Calu3 (cell line): ENCODE measurements around the gene MEI1. TPM values are rescaled to one million over a fixed set of nuclear protein-coding genes. Genes with fewer than 3 reads are reported as not detected.

Source experiments
- BruUV-seq: library from RNA; stranded (reverse); fragments of 400-500 nt; replicated peaks from 2 replicates; lab custom pipeline; 2021; lab: Mats Ljungman, UMichigan
- CTCF ChIA-PET: fragments of 300-600 bp; sonication (Branson Sonifier 250); formaldehyde crosslinking; loops from one replicate; lab custom pipeline; 2022; ENCODE audit warnings: antibody characterized with exemption; lab: Charles Lee
- DNase-seq: peaks from one replicate; pipeline ENCODE4 v3.0.0; 2022
- H3K27ac Mint-ChIP-seq: one replicate; pipeline ENCODE4 v1.8.0; 2022; ENCODE audit warnings: mixed read lengths; ENCODE audit not compliant: unreplicated experiment
- H3K27me3 Mint-ChIP-seq: one replicate; pipeline ENCODE4 v1.8.0; 2022; ENCODE audit warnings: mixed read lengths; ENCODE audit not compliant: unreplicated experiment
- H3K36me3 Mint-ChIP-seq: one replicate; pipeline ENCODE4 v1.8.0; 2022; ENCODE audit warnings: mild to moderate bottlenecking, moderate library complexity, mixed read lengths; ENCODE audit not compliant: insufficient read depth, unreplicated experiment
- H3K4me1 Mint-ChIP-seq: one replicate; pipeline ENCODE4 v1.8.0; 2022; ENCODE audit warnings: mild to moderate bottlenecking, low read depth, mixed read lengths; ENCODE audit not compliant: unreplicated experiment
- H3K4me3 Mint-ChIP-seq: one replicate; pipeline ENCODE4 v1.8.0; 2022; ENCODE audit warnings: mild to moderate bottlenecking, low read depth, moderate library complexity, mixed read lengths; ENCODE audit not compliant: unreplicated experiment
- H3K9me3 Mint-ChIP-seq: one replicate; pipeline ENCODE4 v1.8.0; 2022; ENCODE audit warnings: low read depth, mixed read lengths; ENCODE audit not compliant: unreplicated experiment
- intact Hi-C: fragments of 100-400 bp; cut with micrococcal nuclease; formaldehyde crosslinking; loops from one replicate; pipeline ENCODE4 v1.10.0; 2022; ENCODE audit not compliant: unreplicated experiment
- total RNA-seq: library from RNA; stranded (reverse); gene quantifications from 2 replicates; pipeline ENCODE4 v1.2.3, GENCODE V29; 2022
- TF ChIP-seq, protein P1 (sequence below): fragments of 200-600 bp; IDR thresholded peaks from one replicate; pipeline ENCODE4 v1.8.0; 2022; ENCODE audit warnings: antibody characterized with exemption; ENCODE audit not compliant: unreplicated experiment

Gene MEI1
- total RNA-seq, 1 experiment from 2014 or later = 0.68 TPM

DNA sequence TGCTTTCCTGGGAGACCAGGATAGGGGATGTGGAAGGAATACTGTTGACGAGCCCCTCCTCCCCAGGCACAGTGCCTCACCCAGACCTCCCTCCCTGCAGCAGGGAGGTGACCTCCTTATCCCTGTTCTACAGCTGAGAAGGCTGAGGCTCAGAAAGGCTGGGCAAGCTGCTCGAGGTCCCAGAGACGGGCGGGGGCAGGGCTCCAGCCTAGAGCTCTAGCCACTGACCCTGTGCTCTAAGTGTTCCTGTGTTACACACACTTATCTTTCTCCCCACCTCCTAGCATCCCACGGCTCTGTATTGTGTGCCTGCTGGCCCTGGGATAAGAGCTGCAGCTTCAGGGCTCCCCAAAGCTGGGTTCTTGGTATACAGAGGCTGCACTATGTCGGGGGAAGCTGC lies 109.1 kb downstream of the MEI1 start:
- Mint-ChIP-seq H3K9me3 (no peaks in the 10 kb centered on the region), H3K27me3 (no peaks in the 10 kb centered on the region), H3K4me3 (no peak overlapping the region), H3K36me3 (peaks cover 11% of the 10 kb centered on the region), H3K27ac (no peak overlapping the region), H3K4me1 (no peaks in the 10 kb centered on the region)
- DNase-seq = no peak
- BruUV-seq = no TSS peak
- intact Hi-C loops = no loop called here
- CTCF ChIA-PET = interaction anchor here (1.3 kb wide), 1 partner anchor 62 kb away, joined by 4 read pairs; no protein-coding TSS in a partner anchor
- TF ChIP-seq, protein P1, sequence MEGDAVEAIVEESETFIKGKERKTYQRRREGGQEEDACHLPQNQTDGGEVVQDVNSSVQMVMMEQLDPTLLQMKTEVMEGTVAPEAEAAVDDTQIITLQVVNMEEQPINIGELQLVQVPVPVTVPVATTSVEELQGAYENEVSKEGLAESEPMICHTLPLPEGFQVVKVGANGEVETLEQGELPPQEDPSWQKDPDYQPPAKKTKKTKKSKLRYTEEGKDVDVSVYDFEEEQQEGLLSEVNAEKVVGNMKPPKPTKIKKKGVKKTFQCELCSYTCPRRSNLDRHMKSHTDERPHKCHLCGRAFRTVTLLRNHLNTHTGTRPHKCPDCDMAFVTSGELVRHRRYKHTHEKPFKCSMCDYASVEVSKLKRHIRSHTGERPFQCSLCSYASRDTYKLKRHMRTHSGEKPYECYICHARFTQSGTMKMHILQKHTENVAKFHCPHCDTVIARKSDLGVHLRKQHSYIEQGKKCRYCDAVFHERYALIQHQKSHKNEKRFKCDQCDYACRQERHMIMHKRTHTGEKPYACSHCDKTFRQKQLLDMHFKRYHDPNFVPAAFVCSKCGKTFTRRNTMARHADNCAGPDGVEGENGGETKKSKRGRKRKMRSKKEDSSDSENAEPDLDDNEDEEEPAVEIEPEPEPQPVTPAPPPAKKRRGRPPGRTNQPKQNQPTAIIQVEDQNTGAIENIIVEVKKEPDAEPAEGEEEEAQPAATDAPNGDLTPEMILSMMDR = no peak

DNA sequence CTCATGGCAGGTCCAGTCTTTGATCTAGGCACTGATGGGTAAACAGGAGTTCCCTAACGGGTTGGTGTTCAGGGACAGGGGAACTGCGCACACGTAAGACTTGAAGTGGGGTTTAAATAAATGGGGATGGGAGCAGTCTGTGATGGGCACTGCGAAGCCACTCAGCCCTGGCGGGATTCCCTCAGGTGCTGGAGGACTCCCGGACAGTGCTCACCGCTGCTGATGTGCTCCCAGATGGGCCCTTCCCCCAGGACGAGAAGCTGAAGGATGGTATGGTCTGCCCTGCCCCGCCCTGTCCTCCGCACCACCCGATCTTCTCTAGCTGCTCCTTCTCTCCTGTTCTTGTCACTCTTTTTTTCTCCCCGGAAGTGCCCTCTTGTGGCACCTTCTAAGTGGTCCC lies 110.7 kb downstream of the MEI1 start:
- H3K27me3 Mint-ChIP-seq = no peaks in the 10 kb centered on the region
- no peak overlapping the region for H3K27ac Mint-ChIP-seq
- H3K4me3 Mint-ChIP-seq = no peak overlapping the region
- no peaks in the 10 kb centered on the region for H3K9me3 Mint-ChIP-seq
- peaks cover 11% of the 10 kb centered on the region for H3K36me3 Mint-ChIP-seq
- CTCF ChIA-PET = interaction anchor here (0.6 to 1.2 kb wide), 4 partner anchors 9 to 643 kb away, joined by 4 to 6 read pairs (median 5); no protein-coding TSS in a partner anchor
- TF ChIP-seq, protein P1 = no peak
- no peaks in the 10 kb centered on the region for H3K4me1 Mint-ChIP-seq
- intact Hi-C loops = no loop called here
- no peak for DNase-seq
- no TSS peak for BruUV-seq

DNA sequence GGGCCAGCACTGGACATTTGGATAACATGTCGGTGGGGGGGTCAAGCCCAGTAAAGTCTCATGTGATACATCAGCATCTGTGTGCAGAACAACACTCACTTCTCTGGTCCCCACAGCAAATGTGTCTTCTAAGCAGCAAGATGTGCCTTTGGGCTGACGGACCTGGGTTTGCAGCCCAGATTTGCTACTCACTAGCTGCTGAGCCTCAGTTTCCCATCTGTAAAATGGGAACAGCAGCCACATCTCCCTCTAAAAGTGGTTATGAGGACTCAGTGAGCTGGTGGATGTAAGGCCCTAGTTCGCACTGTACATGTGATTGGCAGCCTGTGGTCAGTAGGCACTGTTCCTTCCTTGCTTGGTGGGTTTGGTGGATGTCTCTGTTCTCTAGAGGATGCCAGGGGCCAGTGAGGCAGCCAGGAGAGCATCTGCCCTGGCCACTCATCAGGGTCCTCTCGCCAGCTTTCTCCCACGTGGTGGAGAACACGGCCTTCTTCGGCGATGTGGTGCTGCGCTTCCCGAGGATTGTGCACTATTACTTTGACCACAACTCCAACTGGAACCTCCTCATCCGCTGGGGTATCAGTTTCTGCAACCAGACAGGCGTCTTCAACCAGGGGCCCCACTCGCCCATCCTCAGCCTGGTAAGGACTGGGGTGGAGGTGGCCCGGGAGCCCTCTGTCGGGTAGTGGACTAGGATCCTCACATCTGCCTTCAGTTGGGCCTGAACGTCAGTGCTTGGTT lies 113.7 kb downstream of the MEI1 start:
- BruUV-seq = no TSS peak
- CTCF ChIA-PET = no interaction called here
- no peaks in the 10 kb centered on the region for H3K9me3 Mint-ChIP-seq
- H3K36me3 Mint-ChIP-seq = peaks cover 11% of the 10 kb centered on the region
- no peaks in the 10 kb centered on the region for H3K4me1 Mint-ChIP-seq
- no peak overlapping the region for H3K27ac Mint-ChIP-seq
- TF ChIP-seq, protein P1 = no peak
- H3K4me3 Mint-ChIP-seq = no peak overlapping the region
- DNase-seq = no peak
- intact Hi-C loops = no loop called here
- H3K27me3 Mint-ChIP-seq = no peaks in the 10 kb centered on the region

DNA sequence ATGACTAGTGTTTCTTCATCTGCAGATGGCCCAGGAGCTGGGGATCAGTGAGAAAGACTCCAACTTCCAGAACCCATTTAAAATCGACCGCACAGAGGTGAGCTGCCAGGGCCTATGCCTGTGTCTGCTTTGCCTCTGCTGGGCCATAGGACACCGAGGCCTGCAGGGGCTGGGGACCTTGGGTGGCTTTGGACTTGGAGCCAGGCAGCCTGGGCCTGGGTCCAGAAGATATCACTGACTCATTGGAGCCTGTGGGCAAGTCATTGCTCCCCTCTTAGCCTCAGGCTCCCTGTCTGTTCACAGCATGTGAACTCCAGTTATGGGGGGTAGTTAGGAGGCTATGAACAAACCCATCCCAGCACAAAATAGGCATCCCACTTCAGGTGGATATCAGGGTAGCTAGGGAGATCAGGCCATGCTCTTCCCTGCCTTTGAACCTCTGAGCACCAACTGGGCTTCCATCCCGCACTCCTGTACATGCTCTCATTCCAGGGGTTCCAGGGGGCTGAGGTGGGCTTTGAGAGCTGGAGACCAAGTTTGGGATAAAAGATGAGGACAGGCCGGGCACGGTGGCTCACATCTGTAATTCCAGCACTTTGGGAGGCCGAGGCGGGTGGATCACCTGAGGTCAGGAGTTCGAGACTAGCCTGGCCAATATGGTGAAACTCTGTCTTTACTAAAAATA lies 114.6 kb downstream of the MEI1 start:
- Mint-ChIP-seq H3K27ac (no peak overlapping the region), H3K4me1 (no peaks in the 10 kb centered on the region), H3K9me3 (no peaks in the 10 kb centered on the region), H3K36me3 (peaks cover 11% of the 10 kb centered on the region), H3K4me3 (no peak overlapping the region), H3K27me3 (no peaks in the 10 kb centered on the region)
- DNase-seq = no peak
- TF ChIP-seq, protein P1 = no peak
- no TSS peak for BruUV-seq
- intact Hi-C loops = no loop called here
- CTCF ChIA-PET = interaction anchor here (0.7 kb wide), 1 partner anchor 127 kb away, joined by 4 read pairs; no protein-coding TSS in a partner anchor
